DOHH2 (cell line): Measurements from ENCODE around the gene MADD.

ENCODE experiments used
- EZH2phosphoT487 ChIP-seq: fragments of 200-600 bp; sonication (generic); IDR thresholded peaks from 2 replicates; pipeline ENCODE4 v1.6.1; 2017; ENCODE audit warnings: borderline replicate concordance, mild to moderate bottlenecking, antibody characterized with exemption, low read length, moderate library complexity, mixed read lengths
- TF ChIP-seq, protein P1 (sequence below): fragments of 200-600 bp; sonication (generic); IDR thresholded peaks from one replicate; pipeline ENCODE4 v1.5.1; 2014; ENCODE audit warnings: antibody characterized with exemption, mild to moderate bottlenecking, low read depth, low read length; ENCODE audit not compliant: poor library complexity, severe bottlenecking

DNA sequence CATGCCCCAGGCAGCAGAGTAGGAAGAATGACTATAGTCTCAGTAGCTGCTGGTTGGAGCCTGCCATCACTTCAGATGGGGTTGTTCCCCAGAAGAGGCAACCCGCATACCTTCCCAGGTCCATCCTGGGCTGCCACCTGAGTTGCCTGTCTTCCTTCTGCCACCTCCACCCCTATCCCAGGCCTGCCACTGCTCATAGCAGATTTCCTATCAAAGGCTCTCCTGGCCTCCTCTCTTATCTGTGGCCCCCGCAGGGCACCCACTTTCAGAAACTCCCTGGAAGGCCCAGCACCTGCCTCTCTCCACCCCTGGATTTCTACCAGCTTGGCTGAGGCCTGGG, 12.8 kb upstream of the MADD start:
- TF ChIP-seq, protein P1, sequence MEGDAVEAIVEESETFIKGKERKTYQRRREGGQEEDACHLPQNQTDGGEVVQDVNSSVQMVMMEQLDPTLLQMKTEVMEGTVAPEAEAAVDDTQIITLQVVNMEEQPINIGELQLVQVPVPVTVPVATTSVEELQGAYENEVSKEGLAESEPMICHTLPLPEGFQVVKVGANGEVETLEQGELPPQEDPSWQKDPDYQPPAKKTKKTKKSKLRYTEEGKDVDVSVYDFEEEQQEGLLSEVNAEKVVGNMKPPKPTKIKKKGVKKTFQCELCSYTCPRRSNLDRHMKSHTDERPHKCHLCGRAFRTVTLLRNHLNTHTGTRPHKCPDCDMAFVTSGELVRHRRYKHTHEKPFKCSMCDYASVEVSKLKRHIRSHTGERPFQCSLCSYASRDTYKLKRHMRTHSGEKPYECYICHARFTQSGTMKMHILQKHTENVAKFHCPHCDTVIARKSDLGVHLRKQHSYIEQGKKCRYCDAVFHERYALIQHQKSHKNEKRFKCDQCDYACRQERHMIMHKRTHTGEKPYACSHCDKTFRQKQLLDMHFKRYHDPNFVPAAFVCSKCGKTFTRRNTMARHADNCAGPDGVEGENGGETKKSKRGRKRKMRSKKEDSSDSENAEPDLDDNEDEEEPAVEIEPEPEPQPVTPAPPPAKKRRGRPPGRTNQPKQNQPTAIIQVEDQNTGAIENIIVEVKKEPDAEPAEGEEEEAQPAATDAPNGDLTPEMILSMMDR: no peak
- TF ChIP-seq EZH2phosphoT487: no peak
